Measurements from ENCODE around the gene MAP2.

The MAP2 gene

DNA sequence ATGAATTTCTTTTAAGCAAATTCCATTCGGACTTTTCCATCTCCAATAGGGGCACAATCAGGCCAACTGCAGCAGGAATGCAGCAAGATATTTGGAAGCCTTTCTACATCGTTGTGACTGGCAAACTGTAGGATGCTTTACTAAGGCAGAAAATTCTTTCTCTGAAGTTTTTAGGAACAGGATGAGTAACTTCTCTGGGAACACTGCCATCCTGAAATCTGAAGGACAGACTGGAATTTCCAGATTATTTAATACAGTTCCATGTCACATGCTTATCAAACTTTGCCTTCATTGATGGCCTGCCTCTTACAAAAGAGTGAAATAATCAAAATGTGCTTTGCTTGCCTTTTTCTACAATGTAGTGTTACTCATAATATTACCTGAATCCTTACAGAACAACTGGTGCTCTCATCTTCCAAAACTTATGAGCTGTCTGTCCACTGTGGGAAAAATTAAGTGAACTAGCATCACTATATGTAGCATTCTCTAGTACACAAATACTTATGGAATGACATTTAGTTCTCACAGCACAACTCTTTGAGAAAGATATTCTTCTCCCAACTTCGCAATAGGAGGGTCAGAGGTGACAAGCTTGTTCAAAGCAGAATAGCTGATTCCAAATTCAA is 32.0 kb upstream of the MAP2 start:
- Histone ChIP-seq H3K27me3 (ENCODE audit: control insufficient read depth, insufficient read depth, low read length) (no peaks in the 10 kb centered on the region), H3K27ac (ENCODE audit: low read depth, low read length) (no peak overlapping the region), H3K9me3 (ENCODE audit: control insufficient read depth, insufficient read depth, low read depth, low read length) (no peaks in the 10 kb centered on the region), H3K4me3 (ENCODE audit: low read depth, low read length) (no peak overlapping the region), H3K9ac (ENCODE audit: low read length) (no peak overlapping the region), H3K36me3 (ENCODE audit: control insufficient read depth, insufficient read depth, low read length) (no peaks in the 10 kb centered on the region), H3K4me1 (ENCODE audit: control insufficient read depth, insufficient read depth, low read length) (no peaks in the 10 kb centered on the region)

GRCh38 chr2:209395229-209395628 is 28.6 kb upstream of the MAP2 start:
- H3K36me3 ChIP-seq (ENCODE audit: control insufficient read depth, insufficient read depth, low read length) = no peaks in the 10 kb centered on the region
- H3K27me3 ChIP-seq (ENCODE audit: control insufficient read depth, insufficient read depth, low read length) = no peaks in the 10 kb centered on the region
- H3K27ac ChIP-seq (ENCODE audit: low read depth, low read length) = no peak overlapping the region
- H3K9me3 ChIP-seq (ENCODE audit: control insufficient read depth, insufficient read depth, low read depth, low read length) = no peaks in the 10 kb centered on the region
- H3K4me1 ChIP-seq (ENCODE audit: control insufficient read depth, insufficient read depth, low read length) = no peaks in the 10 kb centered on the region
- no peak overlapping the region for H3K9ac ChIP-seq (ENCODE audit: low read length)
- H3K4me3 ChIP-seq (ENCODE audit: low read depth, low read length) = no peak overlapping the region

DNA sequence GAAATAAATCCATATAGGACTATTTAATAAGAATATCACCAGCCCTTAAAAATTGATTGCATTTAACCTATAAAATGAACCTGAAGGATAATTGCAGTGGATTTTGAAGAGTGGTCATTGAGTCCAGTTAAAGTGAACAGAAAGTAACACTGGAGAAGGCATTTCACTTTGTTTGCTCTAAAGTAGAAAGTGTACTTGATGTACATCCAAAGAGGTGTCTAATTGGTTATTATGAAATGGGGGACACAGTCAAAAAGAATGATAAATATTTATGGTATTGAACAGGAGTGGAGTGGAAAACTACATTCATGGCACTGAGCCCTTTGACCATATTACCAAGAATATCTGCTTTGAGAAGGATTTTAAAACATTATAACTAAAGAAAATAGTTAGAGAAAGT is 28.2 kb upstream of the MAP2 start:
- H3K9me3 ChIP-seq (ENCODE audit: control insufficient read depth, insufficient read depth, low read depth, low read length) = no peaks in the 10 kb centered on the region
- no peak overlapping the region for H3K4me3 ChIP-seq (ENCODE audit: low read depth, low read length)
- no peaks in the 10 kb centered on the region for H3K36me3 ChIP-seq (ENCODE audit: control insufficient read depth, insufficient read depth, low read length)
- no peak overlapping the region for H3K27ac ChIP-seq (ENCODE audit: low read depth, low read length)
- no peaks in the 10 kb centered on the region for H3K27me3 ChIP-seq (ENCODE audit: control insufficient read depth, insufficient read depth, low read length)
- H3K9ac ChIP-seq (ENCODE audit: low read length) = no peak overlapping the region
- H3K4me1 ChIP-seq (ENCODE audit: control insufficient read depth, insufficient read depth, low read length) = no peaks in the 10 kb centered on the region

DNA sequence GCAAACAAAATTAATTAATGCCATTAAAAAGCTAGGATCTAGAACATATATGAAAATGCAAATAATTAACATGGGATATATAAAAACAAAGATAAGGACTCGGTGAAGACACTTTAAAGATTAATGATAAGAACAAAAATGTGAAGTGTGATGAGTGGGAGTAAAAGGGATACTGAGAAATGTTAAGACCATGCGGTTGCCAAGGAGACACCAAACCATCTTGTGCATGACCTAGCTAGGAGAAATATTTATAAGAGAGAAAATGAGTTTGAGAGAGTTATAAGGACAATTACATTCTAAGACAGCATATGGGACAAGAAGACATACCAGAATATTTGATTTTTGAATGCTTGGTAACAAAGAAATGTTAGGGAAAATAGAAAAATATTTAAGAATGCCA is 25.4 kb upstream of the MAP2 start:
- no peak overlapping the region for H3K9ac ChIP-seq (ENCODE audit: low read length)
- H3K4me3 ChIP-seq (ENCODE audit: low read depth, low read length) = no peak overlapping the region
- H3K36me3 ChIP-seq (ENCODE audit: control insufficient read depth, insufficient read depth, low read length) = no peaks in the 10 kb centered on the region
- no peaks in the 10 kb centered on the region for H3K27me3 ChIP-seq (ENCODE audit: control insufficient read depth, insufficient read depth, low read length)
- H3K4me1 ChIP-seq (ENCODE audit: control insufficient read depth, insufficient read depth, low read length) = no peaks in the 10 kb centered on the region
- H3K27ac ChIP-seq (ENCODE audit: low read depth, low read length) = no peak overlapping the region
- H3K9me3 ChIP-seq (ENCODE audit: control insufficient read depth, insufficient read depth, low read depth, low read length) = no peaks in the 10 kb centered on the region

DNA sequence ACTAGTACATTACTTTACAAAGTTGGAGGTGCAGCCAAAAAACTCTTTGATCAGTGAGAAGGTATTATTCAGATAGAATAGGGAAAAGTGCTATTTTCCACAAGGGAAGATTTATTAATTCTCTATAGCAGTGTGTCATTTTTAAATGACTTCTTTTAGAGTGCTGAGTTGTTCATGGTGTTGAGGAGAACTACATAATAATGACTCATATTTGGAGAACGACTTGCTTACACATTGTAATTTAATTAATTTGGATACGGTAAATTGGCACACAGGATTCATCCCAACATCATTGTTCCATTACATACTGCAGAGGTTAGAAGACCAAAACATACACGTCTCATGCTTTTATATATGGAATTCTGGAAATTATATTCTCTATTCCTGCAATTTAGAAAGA is 22.1 kb upstream of the MAP2 start:
- H3K36me3 ChIP-seq (ENCODE audit: control insufficient read depth, insufficient read depth, low read length) = no peaks in the 10 kb centered on the region
- no peaks in the 10 kb centered on the region; the same call in 1 of the 2 replicates for H3K9me3 ChIP-seq (ENCODE audit: control insufficient read depth, insufficient read depth, low read depth, low read length)
- H3K4me1 ChIP-seq (ENCODE audit: control insufficient read depth, insufficient read depth, low read length) = no peaks in the 10 kb centered on the region
- H3K27ac ChIP-seq (ENCODE audit: low read depth, low read length) = no peak overlapping the region
- no peak overlapping the region for H3K4me3 ChIP-seq (ENCODE audit: low read depth, low read length)
- no peaks in the 10 kb centered on the region for H3K27me3 ChIP-seq (ENCODE audit: control insufficient read depth, insufficient read depth, low read length)
- H3K9ac ChIP-seq (ENCODE audit: low read length) = no peak overlapping the region

- H3K4me1 ChIP-seq (ENCODE audit: control insufficient read depth, insufficient read depth, low read length) = no peaks in the 10 kb centered on the region
- H3K9ac ChIP-seq (ENCODE audit: low read length) = no peak overlapping the region
- no peaks in the 10 kb centered on the region for H3K27me3 ChIP-seq (ENCODE audit: control insufficient read depth, insufficient read depth, low read length)
- peaks cover 10% of the 10 kb centered on the region for H3K9me3 ChIP-seq (ENCODE audit: control insufficient read depth, insufficient read depth, low read depth, low read length)
- no peak overlapping the region for H3K27ac ChIP-seq (ENCODE audit: low read depth, low read length)
- H3K36me3 ChIP-seq (ENCODE audit: control insufficient read depth, insufficient read depth, low read length) = no peaks in the 10 kb centered on the region
- H3K4me3 ChIP-seq (ENCODE audit: low read depth, low read length) = no peak overlapping the region
These were observed 12.6 kb upstream of the MAP2 start for GRCh38 chr2:209411296-209411695.

- no peaks in the 10 kb centered on the region for H3K4me1 ChIP-seq (ENCODE audit: control insufficient read depth, insufficient read depth, low read length)
- H3K27ac ChIP-seq (ENCODE audit: low read depth, low read length) = no peak overlapping the region
- H3K36me3 ChIP-seq (ENCODE audit: control insufficient read depth, insufficient read depth, low read length) = no peaks in the 10 kb centered on the region
These were observed 12.1 kb upstream of the MAP2 start for GRCh38 chr2:209411718-209412117.

GRCh38 chr2:209413311-209414014 is 10.4 kb upstream of the MAP2 start:
- Histone ChIP-seq H3K4me1 (ENCODE audit: control insufficient read depth, insufficient read depth, low read length) (no peaks in the 10 kb centered on the region), H3K4me3 (ENCODE audit: low read depth, low read length) (no peak overlapping the region), H3K36me3 (ENCODE audit: control insufficient read depth, insufficient read depth, low read length) (no peaks in the 10 kb centered on the region), H3K27ac (ENCODE audit: low read depth, low read length) (no peak overlapping the region), H3K9ac (ENCODE audit: low read length) (no peak overlapping the region), H3K27me3 (ENCODE audit: control insufficient read depth, insufficient read depth, low read length) (no peaks in the 10 kb centered on the region), H3K9me3 (ENCODE audit: control insufficient read depth, insufficient read depth, low read depth, low read length) (peaks cover 10% of the 10 kb centered on the region)

More at GRCh38 chr2:209411718-209412117, 12.1 kb upstream of the MAP2 start:
- no peaks in the 10 kb centered on the region for H3K27me3 ChIP-seq (ENCODE audit: control insufficient read depth, insufficient read depth, low read length)
- peaks cover 10% of the 10 kb centered on the region for H3K9me3 ChIP-seq (ENCODE audit: control insufficient read depth, insufficient read depth, low read depth, low read length)
- no peak overlapping the region for H3K4me3 ChIP-seq (ENCODE audit: low read depth, low read length)
- H3K9ac ChIP-seq (ENCODE audit: low read length) = no peak overlapping the region

GRCh38 chr2:209416913-209417312 is 6.9 kb upstream of the MAP2 start:
- H3K4me3 ChIP-seq (ENCODE audit: low read depth, low read length) = no peak overlapping the region
- H3K27ac ChIP-seq (ENCODE audit: low read depth, low read length) = no peak overlapping the region
- peaks cover 10% of the 10 kb centered on the region for H3K9me3 ChIP-seq (ENCODE audit: control insufficient read depth, insufficient read depth, low read depth, low read length)
- H3K36me3 ChIP-seq (ENCODE audit: control insufficient read depth, insufficient read depth, low read length) = no peaks in the 10 kb centered on the region
- no peak overlapping the region for H3K9ac ChIP-seq (ENCODE audit: low read length)
- H3K27me3 ChIP-seq (ENCODE audit: control insufficient read depth, insufficient read depth, low read length) = 0 out of 2 replicates have a peak, but pooled peaks cover 9% of the 10 kb centered on the region
- H3K4me1 ChIP-seq (ENCODE audit: control insufficient read depth, insufficient read depth, low read length) = no peaks in the 10 kb centered on the region

- H3K9me3 ChIP-seq (ENCODE audit: control insufficient read depth, insufficient read depth, low read depth, low read length) = no peaks in the 10 kb centered on the region
- H3K9ac ChIP-seq (ENCODE audit: low read length) = no peak overlapping the region
- H3K36me3 ChIP-seq (ENCODE audit: control insufficient read depth, insufficient read depth, low read length) = no peaks in the 10 kb centered on the region
- peaks cover 39% of the 10 kb centered on the region for H3K27me3 ChIP-seq (ENCODE audit: control insufficient read depth, insufficient read depth, low read length)
- no peak overlapping the region for H3K4me3 ChIP-seq (ENCODE audit: low read depth, low read length)
- peaks cover 12% of the 10 kb centered on the region for H3K4me1 ChIP-seq (ENCODE audit: control insufficient read depth, insufficient read depth, low read length)
- H3K27ac ChIP-seq (ENCODE audit: low read depth, low read length) = no peak overlapping the region
These were observed 1.6 kb upstream of the MAP2 start for GRCh38 chr2:209422191-209422754.

DNA sequence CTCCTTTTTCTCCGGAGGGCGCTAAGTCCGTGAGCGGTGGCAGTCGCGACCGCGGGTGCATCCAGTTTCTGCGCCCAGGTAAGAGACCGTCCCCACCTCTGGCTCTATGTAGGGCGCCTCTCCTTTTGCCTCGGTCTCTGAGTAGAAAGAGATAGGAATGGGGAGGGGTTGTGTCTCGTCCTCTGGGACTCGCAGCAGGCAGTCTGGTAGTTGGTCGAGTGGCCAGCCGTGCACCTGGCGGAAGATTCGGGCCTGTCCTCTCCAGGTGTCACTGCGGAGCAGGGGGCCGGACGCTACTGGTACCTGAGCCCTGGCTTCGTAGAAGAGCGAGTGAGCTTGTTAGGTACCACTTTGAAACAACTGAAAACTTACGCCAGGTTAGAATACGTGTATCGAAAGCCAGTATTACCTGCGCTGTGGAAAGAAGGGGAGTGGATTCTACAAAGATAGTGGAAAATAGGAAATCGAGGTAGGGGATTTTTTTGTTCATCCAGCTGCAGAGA is 403 bp downstream of the MAP2 start:
- H3K27me3 ChIP-seq (ENCODE audit: control insufficient read depth, insufficient read depth, low read length) = peaks cover 39% of the 10 kb centered on the region
- H3K4me3 ChIP-seq (ENCODE audit: low read depth, low read length) = peak overlapping the region; percentile 63
- peaks cover 16% of the 10 kb centered on the region for H3K4me1 ChIP-seq (ENCODE audit: control insufficient read depth, insufficient read depth, low read length)
- H3K9ac ChIP-seq (ENCODE audit: low read length) = no peak overlapping the region
- H3K36me3 ChIP-seq (ENCODE audit: control insufficient read depth, insufficient read depth, low read length) = no peaks in the 10 kb centered on the region
- H3K9me3 ChIP-seq (ENCODE audit: control insufficient read depth, insufficient read depth, low read depth, low read length) = no peaks in the 10 kb centered on the region
- H3K27ac ChIP-seq (ENCODE audit: low read depth, low read length) = no peak overlapping the region
